NCI-H82 (cell line): Measurements from ENCODE around the gene IL13.
"Not testable (repeated sequence)": the region's sequence is repeated elsewhere in the genome, so short reads cannot be mapped to it uniquely, and the experiment has no call there.

Experiments used
- DNase-seq: peaks from one replicate; lab custom pipeline; 2025; lab: John Stamatoyannopoulos, UW

Gene IL13

GRCh38 chr5:132688536-132689339 is 30.8 kb downstream of the IL13 start:
- no peak for DNase-seq

- DNase-seq, result no peak
These were observed 31.5 kb downstream of the IL13 start for GRCh38 chr5:132689513-132689912.

- no peak for DNase-seq
These were observed 32.2 kb downstream of the IL13 start for GRCh38 chr5:132690156-132690555.

- DNase-seq, result not testable (repeated sequence)
These were observed 34.0 kb downstream of the IL13 start for GRCh38 chr5:132691755-132692631.

GRCh38 chr5:132692632-132692967 is 34.6 kb downstream of the IL13 start:
- no peak for DNase-seq

- no peak for DNase-seq
These were observed 38.0 kb downstream of the IL13 start for GRCh38 chr5:132695956-132696355.

- no peak for DNase-seq
These were observed 46.9 kb downstream of the IL13 start for GRCh38 chr5:132704875-132705274.

GRCh38 chr5:132708645-132709044 is 50.7 kb downstream of the IL13 start:
- no peak for DNase-seq
